Embryonic facial prominence (tissue), 1 donor: ENCODE measurements around the gene TCF4.

Source experiments
- DNase-seq: peaks from one replicate; pipeline ENCODE4 v3.0.0-alpha.2; 2016; ENCODE audit errors: extremely low spot score

Gene TCF4

DNA sequence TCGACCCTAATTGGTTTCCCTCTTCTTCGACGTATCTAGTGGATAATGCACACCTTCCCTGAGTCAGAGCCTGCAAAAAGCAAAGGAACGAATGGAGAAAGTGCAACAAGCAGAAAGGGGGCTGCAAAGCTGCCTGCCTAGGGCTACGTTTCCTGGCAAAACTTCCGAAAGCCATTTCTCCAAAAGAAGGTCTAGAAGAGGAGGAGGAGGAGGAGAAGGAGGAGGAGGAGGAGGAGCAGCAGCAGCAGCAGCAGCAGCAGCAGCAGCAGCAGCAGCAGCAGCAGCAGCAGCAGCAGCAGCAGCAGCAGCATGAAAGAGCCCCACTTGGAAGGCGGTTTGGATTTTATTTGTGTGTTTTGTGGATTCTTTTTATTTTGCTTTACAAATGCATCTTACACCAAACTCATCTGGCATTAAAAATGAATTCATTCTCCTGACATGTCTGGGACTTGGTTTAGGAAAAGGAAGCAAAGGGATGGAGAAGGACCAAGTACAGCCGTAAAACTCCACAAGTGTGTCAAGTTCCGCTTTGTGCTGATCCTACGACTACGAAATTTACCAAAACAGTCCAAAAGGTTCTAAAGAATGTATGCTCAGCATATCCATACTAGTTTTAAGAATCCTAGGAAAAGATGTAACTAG lies 2.0 kb downstream of the TCF4 start:
- DNase-seq: no peak

DNA sequence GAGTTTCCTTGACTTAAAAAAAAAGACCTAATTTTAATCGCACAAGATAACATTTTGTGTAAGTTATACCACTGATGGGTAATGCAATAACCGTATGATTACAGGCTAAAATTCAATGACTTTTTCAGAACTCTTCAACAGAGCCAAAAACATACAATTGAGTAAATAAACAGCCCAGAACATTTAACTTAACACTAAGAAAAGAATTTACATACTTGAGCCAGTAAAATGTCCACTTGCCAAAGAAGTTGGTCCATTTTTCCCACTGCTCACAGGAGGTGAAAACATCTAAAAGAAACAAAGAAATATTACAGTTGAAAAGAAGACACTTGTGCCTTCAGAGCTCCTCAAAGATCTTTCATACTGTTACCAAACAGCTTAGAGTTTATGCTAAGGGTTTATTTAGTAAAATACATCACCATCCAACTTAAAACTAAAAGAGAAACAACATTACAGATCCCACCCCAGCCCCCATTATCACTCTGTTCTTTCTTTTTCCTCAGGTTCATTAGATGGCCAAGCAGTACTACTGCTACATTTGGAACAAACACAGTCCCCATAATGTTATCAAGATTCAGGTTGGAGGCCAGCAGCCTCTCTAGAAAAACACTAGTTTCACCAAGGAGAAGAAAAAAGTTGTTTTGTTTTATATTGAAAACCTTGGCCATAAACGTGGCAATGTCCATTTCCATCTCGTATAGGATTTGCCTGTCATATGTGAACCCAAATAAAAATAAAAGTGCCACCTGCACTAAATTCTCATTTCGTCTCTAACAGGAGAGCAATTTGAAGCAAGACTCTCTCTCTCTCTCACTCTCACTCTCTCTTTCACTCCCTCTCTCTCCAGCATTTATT lies 2.7 kb downstream of the TCF4 start:
- DNase-seq: no peak

- no peak for DNase-seq
Observed at GRCh38 chr18:55584201-55584600, 3.8 kb downstream of the TCF4 start.

- DNase-seq: no peak
Observed at GRCh38 chr18:55582325-55582724, 5.7 kb downstream of the TCF4 start.

GRCh38 chr18:55579501-55580270 lies 8.3 kb downstream of the TCF4 start:
- DNase-seq: no peak

DNA sequence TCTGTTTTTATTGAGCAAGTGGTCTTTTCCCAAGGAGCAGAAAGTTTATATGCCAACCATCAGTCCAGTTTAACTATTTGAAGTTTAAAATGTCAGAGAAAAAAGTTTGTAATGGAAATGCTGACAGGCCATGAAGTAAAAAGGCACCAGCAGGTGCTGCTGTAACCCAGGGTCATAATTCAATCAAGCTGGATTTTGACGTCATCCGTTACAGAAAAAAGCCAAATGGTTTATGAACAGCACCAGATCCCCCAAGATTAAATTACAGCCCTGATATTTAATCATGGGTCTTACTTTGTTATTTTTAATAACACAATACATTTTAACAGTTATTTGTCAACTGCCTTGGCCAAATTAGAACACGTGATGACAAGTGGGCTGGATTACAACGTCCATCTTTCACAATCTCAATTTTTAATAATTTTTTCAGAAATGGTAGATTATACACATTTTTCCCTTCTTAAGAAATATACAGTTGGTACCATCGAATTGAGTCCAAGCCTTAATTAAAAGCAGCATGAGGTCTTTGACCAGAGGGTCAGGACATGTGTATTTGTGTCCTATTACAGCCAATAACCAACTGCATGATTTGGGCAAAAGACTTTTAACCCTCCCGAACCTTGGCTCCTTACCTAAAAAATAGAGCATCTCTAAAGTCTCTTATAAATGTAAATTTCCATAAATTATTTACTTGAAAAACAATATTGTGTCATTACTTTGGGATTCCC lies 10.0 kb downstream of the TCF4 start:
- DNase-seq: no peak

DNA sequence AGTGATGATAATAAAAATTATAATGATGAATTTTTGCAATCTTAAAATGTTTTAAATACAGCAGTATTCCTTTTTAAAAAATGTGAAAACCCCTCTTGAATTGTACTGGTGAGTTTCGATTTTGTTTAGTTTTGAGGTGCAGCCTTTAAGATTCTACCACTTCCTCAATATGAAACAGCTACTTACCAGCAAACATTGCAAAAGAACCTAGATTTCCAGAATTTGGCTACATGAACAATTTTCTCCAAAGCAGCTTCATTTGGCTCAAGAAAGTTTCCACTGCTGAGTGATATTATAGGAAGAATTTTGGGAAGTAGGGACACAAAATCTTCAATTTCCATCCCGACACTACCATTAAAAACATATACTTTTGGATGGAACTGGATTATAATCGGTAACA lies 12.0 kb downstream of the TCF4 start:
- no peak for DNase-seq

DNA sequence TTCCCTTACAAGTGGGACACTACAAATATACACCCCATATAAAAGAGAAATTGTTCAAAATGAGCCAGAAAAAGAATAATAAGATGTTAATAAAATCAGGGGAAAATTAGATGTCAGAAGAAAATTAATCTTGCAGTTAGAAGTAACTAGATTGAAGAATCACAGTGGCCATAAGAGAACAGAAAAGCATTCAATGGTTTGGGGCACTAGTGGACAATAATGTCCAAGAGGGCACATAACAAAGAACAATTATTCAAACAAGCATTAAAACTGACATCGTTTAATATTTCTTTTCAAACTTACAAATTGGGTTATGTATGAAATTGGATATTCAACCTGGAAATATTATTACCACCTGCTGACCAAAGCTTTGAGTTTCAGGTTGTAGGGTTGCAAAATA lies 12.9 kb downstream of the TCF4 start:
- DNase-seq: no peak

- no peak for DNase-seq
Observed at GRCh38 chr18:55573386-55573785, 14.6 kb downstream of the TCF4 start.

DNA sequence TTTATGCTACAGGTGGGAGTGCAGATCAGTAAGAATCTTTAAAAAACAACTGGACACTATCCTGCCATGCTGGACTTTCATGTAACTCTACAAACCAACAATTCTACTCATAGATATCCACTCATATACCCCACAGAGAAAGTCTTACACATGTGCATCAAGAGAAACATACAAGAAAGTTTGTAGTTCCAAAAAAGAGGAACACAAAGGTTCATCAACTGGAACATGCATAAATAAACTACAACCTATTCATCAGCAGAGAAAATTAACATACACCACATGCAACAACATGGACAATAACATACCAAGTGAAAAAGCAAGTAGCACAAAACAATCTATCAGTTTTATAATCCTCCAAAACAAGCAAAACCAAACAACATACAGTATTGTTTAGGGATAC lies 17.0 kb downstream of the TCF4 start:
- no peak for DNase-seq

GRCh38 chr18:55566456-55566935 lies 21.5 kb downstream of the TCF4 start:
- DNase-seq: no peak

DNA sequence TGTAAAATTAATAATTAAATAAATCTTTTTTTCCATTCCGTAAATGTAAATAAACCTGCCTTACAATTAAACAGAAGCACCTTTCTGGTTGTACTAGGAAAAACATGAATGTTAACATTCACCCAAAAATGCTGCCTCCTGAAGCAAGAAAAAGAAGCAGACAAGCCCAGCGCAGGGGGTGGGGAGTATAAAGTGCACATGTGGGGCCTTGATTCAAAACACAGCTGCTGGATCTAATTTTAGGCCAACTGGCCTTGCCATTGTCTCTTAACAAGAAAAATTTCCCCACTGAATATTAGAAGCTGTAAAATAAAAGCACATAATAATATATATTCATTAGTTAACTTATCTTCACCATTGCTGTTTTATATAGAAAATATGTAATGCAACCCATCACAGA lies 28.3 kb downstream of the TCF4 start:
- DNase-seq: no peak

DNA sequence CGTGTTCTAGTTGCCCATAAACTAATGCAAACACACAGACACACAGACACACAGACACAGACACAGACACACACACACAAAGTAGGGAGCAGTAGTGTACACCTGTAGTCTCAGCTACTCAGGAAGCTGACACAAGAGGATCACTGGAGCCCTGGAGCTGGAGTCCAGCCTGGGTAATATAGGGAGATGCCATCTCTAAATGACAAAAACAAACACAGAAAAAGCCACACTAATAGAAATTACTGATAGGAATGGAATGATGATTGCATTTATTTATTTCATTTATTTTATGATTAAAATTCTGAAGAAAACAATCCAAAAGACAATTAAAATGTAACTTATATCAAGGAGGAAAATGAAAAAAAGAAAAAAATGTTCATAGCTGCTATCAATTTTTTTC lies 30.8 kb downstream of the TCF4 start:
- no peak for DNase-seq

GRCh38 chr18:55555395-55556027 lies 32.5 kb downstream of the TCF4 start:
- no peak for DNase-seq

GRCh38 chr18:55552526-55553189 lies 35.3 kb downstream of the TCF4 start:
- DNase-seq: no peak

- no peak for DNase-seq
Observed at GRCh38 chr18:55551227-55551626, 36.8 kb downstream of the TCF4 start.

GRCh38 chr18:55550471-55550870 lies 37.5 kb downstream of the TCF4 start:
- DNase-seq: no peak

- no peak for DNase-seq
Observed at GRCh38 chr18:55549474-55550104, 38.4 kb downstream of the TCF4 start.

- DNase-seq: no peak
Observed at GRCh38 chr18:55547705-55548056, 40.3 kb downstream of the TCF4 start.
